Kidney epithelial cell (primary cell): ENCODE results near the gene GGACT. TPM values are rescaled to one million over a fixed set of nuclear protein-coding genes. Genes with fewer than 3 reads are reported as not detected.
A peak's percentile ranks its signal among the peaks of the same experiment; 100 is the strongest.
"Not testable (repeated sequence)": the region's sequence is repeated elsewhere in the genome, so short reads cannot be mapped to it uniquely, and the experiment has no call there.

Experiments used
- DNase-seq: peaks from one replicate; pipeline ENCODE4 v3.0.0-alpha.2; 2010; ENCODE audit warnings: low read depth
- H3K27me3 ChIP-seq: 2 replicates; pipeline ENCODE4 v1.6.0; 2011; ENCODE audit warnings: low read length; ENCODE audit not compliant: control insufficient read depth, insufficient read depth
- H3K36me3 ChIP-seq: 2 replicates; pipeline ENCODE4 v1.5.1; 2011; ENCODE audit warnings: low read length; ENCODE audit not compliant: control insufficient read depth, insufficient read depth
- H3K4me3 ChIP-seq: 2 replicates; pipeline ENCODE4 v1.5.1; 2011; ENCODE audit warnings: low read depth, mild to moderate bottlenecking, control low read depth, low read length
- total RNA-seq: library from RNA; depleted of rRNA; stranded (reverse); fragments of >200 nt; gene quantifications from 2 replicates; pipeline ENCODE4 v1.2.3, GENCODE V29; 2015
- TF ChIP-seq, protein P1 (sequence below): IDR thresholded peaks from 2 replicates; pipeline ENCODE4 v1.5.1; 2011; ENCODE audit warnings: mild to moderate bottlenecking, moderate library complexity, low read length, control low read depth, inconsistent platforms; ENCODE audit not compliant: insufficient read depth, poor library complexity, severe bottlenecking

GGACT gene
- total RNA-seq, 1 donor from 2014 or later: 27.4 TPM

- Histone ChIP-seq H3K36me3 (peaks cover 2% of the 10 kb centered on the region), H3K4me3 (no peak overlapping the region), H3K27me3 (no peaks in the 10 kb centered on the region)
- TF ChIP-seq, protein P1, sequence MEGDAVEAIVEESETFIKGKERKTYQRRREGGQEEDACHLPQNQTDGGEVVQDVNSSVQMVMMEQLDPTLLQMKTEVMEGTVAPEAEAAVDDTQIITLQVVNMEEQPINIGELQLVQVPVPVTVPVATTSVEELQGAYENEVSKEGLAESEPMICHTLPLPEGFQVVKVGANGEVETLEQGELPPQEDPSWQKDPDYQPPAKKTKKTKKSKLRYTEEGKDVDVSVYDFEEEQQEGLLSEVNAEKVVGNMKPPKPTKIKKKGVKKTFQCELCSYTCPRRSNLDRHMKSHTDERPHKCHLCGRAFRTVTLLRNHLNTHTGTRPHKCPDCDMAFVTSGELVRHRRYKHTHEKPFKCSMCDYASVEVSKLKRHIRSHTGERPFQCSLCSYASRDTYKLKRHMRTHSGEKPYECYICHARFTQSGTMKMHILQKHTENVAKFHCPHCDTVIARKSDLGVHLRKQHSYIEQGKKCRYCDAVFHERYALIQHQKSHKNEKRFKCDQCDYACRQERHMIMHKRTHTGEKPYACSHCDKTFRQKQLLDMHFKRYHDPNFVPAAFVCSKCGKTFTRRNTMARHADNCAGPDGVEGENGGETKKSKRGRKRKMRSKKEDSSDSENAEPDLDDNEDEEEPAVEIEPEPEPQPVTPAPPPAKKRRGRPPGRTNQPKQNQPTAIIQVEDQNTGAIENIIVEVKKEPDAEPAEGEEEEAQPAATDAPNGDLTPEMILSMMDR: no peak
- peak; percentile 80 for DNase-seq
These were observed 44.9 kb upstream of the GGACT start for GRCh38 chr13:100633461-100633860.

- no peak overlapping the region for H3K4me3 ChIP-seq
- TF ChIP-seq, protein P1: no peak
- H3K27me3 ChIP-seq: no peaks in the 10 kb centered on the region
- no peaks in the 10 kb centered on the region for H3K36me3 ChIP-seq
- no peak for DNase-seq
These were observed 42.0 kb upstream of the GGACT start for GRCh38 chr13:100630555-100630954.

DNA sequence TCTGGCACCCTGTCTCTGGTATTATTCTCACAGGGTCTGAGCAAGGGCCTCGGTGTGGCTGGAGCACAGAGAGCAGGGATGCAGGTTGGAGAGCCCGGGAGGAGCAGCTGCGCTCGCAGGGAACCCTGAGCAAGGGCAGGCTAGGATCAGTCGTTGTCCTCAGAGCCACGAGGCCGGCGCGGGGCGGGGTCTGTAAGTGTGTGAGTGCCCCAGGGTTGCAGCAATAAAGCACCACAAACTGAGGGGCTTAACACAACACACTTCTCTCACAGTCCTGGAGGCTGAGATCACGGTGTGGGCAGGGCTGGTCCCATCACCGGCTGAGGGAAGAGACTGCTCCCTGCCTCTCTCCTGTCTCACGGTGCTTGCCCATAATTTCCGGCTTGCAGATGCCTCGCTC is 38.5 kb upstream of the GGACT start:
- no peak for DNase-seq
- TF ChIP-seq, protein P1: no peak
- Histone ChIP-seq H3K27me3 (no peaks in the 10 kb centered on the region), H3K36me3 (peaks cover 1% of the 10 kb centered on the region), H3K4me3 (no peak overlapping the region)

- Histone ChIP-seq H3K36me3 (peaks cover 1% of the 10 kb centered on the region), H3K4me3 (no peak overlapping the region), H3K27me3 (no peaks in the 10 kb centered on the region)
- DNase-seq: no peak
- TF ChIP-seq, protein P1: no peak
These were observed 36.9 kb upstream of the GGACT start for GRCh38 chr13:100625447-100625846.

DNA sequence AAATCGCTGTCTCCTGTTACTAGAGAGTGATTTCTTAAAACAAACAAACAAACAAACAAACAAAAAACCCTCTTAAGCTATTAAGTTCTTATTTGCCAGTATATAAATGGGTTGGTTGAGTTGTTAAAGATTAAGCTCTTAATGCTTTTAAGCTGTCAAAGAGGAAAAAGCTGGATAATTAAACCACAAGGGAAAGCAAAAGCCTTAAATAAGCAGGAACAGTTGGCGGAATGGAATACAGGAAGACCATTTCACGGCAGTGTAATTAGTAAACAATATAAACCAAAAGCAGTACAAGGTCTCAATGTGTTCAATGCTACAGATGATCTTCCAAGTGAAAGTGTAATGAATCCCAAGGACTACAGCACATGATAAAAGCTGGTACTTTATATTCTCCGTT is 32.2 kb upstream of the GGACT start:
- no peak overlapping the region for H3K4me3 ChIP-seq
- no peaks in the 10 kb centered on the region for H3K27me3 ChIP-seq
- no peak for DNase-seq
- TF ChIP-seq, protein P1: no peak
- peaks cover 1% of the 10 kb centered on the region for H3K36me3 ChIP-seq

GRCh38 chr13:100619940-100620339 is 31.4 kb upstream of the GGACT start:
- TF ChIP-seq, protein P1: no peak
- no peak overlapping the region for H3K4me3 ChIP-seq
- no peaks in the 10 kb centered on the region for H3K27me3 ChIP-seq
- peaks cover 1% of the 10 kb centered on the region for H3K36me3 ChIP-seq
- DNase-seq: no peak

DNA sequence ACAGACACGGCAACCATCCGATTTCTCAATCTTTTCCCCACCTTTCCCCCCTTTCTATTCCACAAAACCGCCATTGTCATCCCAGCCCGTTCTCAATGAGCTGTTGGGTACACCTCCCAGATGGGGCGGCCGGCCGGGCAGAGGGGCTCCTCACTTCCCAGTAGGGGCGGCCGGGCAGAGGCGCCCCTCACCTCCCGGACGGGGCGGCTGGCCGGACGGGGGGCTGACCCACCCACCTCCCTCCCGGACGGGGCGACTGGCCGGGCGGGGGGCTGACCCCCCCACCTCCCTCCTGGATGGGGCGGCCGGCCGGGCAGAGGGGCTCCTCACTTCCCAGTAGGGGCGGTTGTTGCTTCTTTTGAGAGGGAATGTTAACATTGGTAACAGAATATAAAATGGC is 30.3 kb upstream of the GGACT start:
- not testable (repeated sequence) for H3K36me3 ChIP-seq, H3K27me3 ChIP-seq, H3K4me3 ChIP-seq, DNase-seq
